Suprapubic skin (tissue), 4 donors: ENCODE results near the gene ATP6V0D1. TPM values are rescaled to one million over a fixed set of nuclear protein-coding genes. Genes with fewer than 3 reads are reported as not detected.
"Not testable (repeated sequence)": the region's sequence is repeated elsewhere in the genome, so short reads cannot be mapped to it uniquely, and the experiment has no call there.

Experiments used
- DNase-seq, 2 donors: peaks; one replicate each; pipeline ENCODE4 v3.0.0-alpha.2; 2019; ENCODE audit warnings: low spot score in 2 of 2
- H3K27ac ChIP-seq: fragments of 200-600 bp; sonication (generic); one replicate; pipeline ENCODE4 v1.5.1; 2019
- H3K27me3 ChIP-seq: fragments of 200-600 bp; sonication (generic); one replicate; pipeline ENCODE4 v1.5.1; 2019
- H3K36me3 ChIP-seq: fragments of 200-600 bp; sonication (generic); one replicate; pipeline ENCODE4 v1.5.1; 2019
- H3K4me1 ChIP-seq: fragments of 200-600 bp; sonication (generic); one replicate; pipeline ENCODE4 v1.5.1; 2019
- H3K4me3 ChIP-seq: fragments of 200-600 bp; sonication (generic); one replicate; pipeline ENCODE4 v1.5.1; 2019; ENCODE audit warnings: mild to moderate bottlenecking
- H3K9me3 ChIP-seq: fragments of 200-600 bp; sonication (generic); one replicate; pipeline ENCODE4 v1.5.1; 2019
- CTCF ChIP-seq, 2 donors: fragments of 200-600 bp in 1 of 2; fragments of 450-650 bp in 1 of 2; sonication (generic) in 1 of 2; IDR thresholded peaks; one replicate each; pipeline ENCODE4 v1.5.1; 2016 to 2019; ENCODE audit warnings: antibody characterized with exemption in 2 of 2, mild to moderate bottlenecking in 1 of 2, moderate library complexity in 1 of 2
- EP300 ChIP-seq: sonication (generic); formaldehyde crosslinking; IDR thresholded peaks from one replicate; pipeline ENCODE4 v1.6.1; 2017; ENCODE audit warnings: antibody characterized with exemption
- POLR2A ChIP-seq, 2 donors: fragments of 450-650 bp; IDR thresholded peaks; one replicate each; pipeline ENCODE4 v1.6.1; 2017; ENCODE audit warnings: antibody characterized with exemption in 2 of 2, mild to moderate bottlenecking in 2 of 2, moderate library complexity in 2 of 2
- POLR2AphosphoS5 ChIP-seq, 3 donors: sonication (generic); formaldehyde crosslinking; IDR thresholded peaks; one replicate each; pipeline ENCODE4 v1.6.1; 2017; ENCODE audit warnings: antibody characterized with exemption in 3 of 3
- WGBS: methylation state at CpG from one replicate; pipeline ENCODE4 v1.1.5; 2018; 5-methylcytosine and 5-hydroxymethylcytosine counted together
- total RNA-seq, 4 donors: library from RNA; depleted of rRNA; stranded (reverse); fragments of >200 nt; gene quantifications; one replicate each; pipeline ENCODE4 v1.1.0, GENCODE V29; 2016

ATP6V0D1 gene
- total RNA-seq, 4 donors from 2014 or later, result 90.0 to 134 (median 110) TPM

- WGBS, result 72% methylated on average over 4 of the region's 4 CpGs
- Histone ChIP-seq H3K4me1 (peaks cover 13% of the 10 kb centered on the region), H3K4me3 (no peak overlapping the region), H3K27me3 (no peaks in the 10 kb centered on the region), H3K27ac (peak overlapping the region; percentile 28), H3K36me3 (peaks cover 9% of the 10 kb centered on the region), H3K9me3 (no peaks in the 10 kb centered on the region)
- DNase-seq, result no peak
- TF ChIP-seq CTCF (IDR thresholded peaks at IDR 0.05) (no peak), POLR2AphosphoS5 (IDR thresholded peaks at IDR 0.05) (no peak), EP300 (no peak), POLR2A (IDR thresholded peaks at IDR 0.05) (no peak)
These were observed 8.6 kb upstream of the ATP6V0D1 start for GRCh38 chr16:67489401-67490083.

GRCh38 chr16:67487561-67487960, 6.6 kb upstream of the ATP6V0D1 start:
- 91% methylated on average over 4 of the region's 4 CpGs for WGBS
- peaks cover 11% of the 10 kb centered on the region for H3K36me3 ChIP-seq
- not testable (repeated sequence) for H3K4me3 ChIP-seq, H3K27me3 ChIP-seq, H3K27ac ChIP-seq, H3K9me3 ChIP-seq, DNase-seq
- peaks cover 23% of the 10 kb centered on the region for H3K4me1 ChIP-seq

- 68% methylated on average over 3 of the region's 3 CpGs for WGBS
- no peak for DNase-seq
- Histone ChIP-seq H3K9me3 (no peaks in the 10 kb centered on the region), H3K4me3 (no peak overlapping the region), H3K36me3 (peaks cover 11% of the 10 kb centered on the region), H3K27ac (no peak overlapping the region), H3K4me1 (peaks cover 31% of the 10 kb centered on the region), H3K27me3 (no peaks in the 10 kb centered on the region)
- TF ChIP-seq EP300, result no peak
- TF ChIP-seq CTCF (IDR thresholded peaks at IDR 0.05), result no peak
- TF ChIP-seq POLR2A (IDR thresholded peaks at IDR 0.05), result no peak
These were observed 5.8 kb upstream of the ATP6V0D1 start for GRCh38 chr16:67486805-67487204.

GRCh38 chr16:67483731-67484525, 3.0 kb upstream of the ATP6V0D1 start:
- TF ChIP-seq POLR2AphosphoS5 (IDR thresholded peaks at IDR 0.05) (no peak), EP300 (no peak), CTCF (IDR thresholded peaks at IDR 0.05) (no peak), POLR2A (IDR thresholded peaks at IDR 0.05) (no peak)
- Histone ChIP-seq H3K4me1 (peaks cover 39% of the 10 kb centered on the region), H3K27me3 (no peaks in the 10 kb centered on the region), H3K9me3 (no peaks in the 10 kb centered on the region), H3K36me3 (peaks cover 11% of the 10 kb centered on the region), H3K27ac (peak overlapping the region; percentile 20), H3K4me3 (no peak overlapping the region)
- DNase-seq, result no peak
- WGBS, result 90% methylated on average over 12 of the region's 12 CpGs

- peak within 1 kb of the TSS; percentile 73 for H3K4me3 ChIP-seq
- WGBS, result 95% methylated on average over 4 of the region's 6 CpGs
- peak within 1 kb of the TSS; percentile 20 for H3K27ac ChIP-seq
- no peak for DNase-seq
- peaks cover 11% of the 10 kb centered on the region for H3K36me3 ChIP-seq
- TF ChIP-seq EP300 (no peak), CTCF (IDR thresholded peaks at IDR 0.05) (no peak), POLR2A (IDR thresholded peaks at IDR 0.05) (no peak), POLR2AphosphoS5 (IDR thresholded peaks at IDR 0.05) (no peak)
- no peaks in the 10 kb centered on the region for H3K27me3 ChIP-seq
- no peaks in the 10 kb centered on the region for H3K9me3 ChIP-seq
- H3K4me1 ChIP-seq, result peaks cover 45% of the 10 kb centered on the region
These were observed 2.2 kb upstream of the ATP6V0D1 start, which contains the start of gene AGRP for GRCh38 chr16:67483150-67483549. Gene AGRP (minus strand): TSS chr16:67483547. CDS start chr16:67483398, 149 bp downstream.
